HepG2 (cell line): ENCODE results near the gene SNAP23. TPM values are rescaled to one million over a fixed set of nuclear protein-coding genes. Genes with fewer than 3 reads are reported as not detected.
A peak's percentile ranks its signal among the peaks of the same experiment; 100 is the strongest.

Experiments
- EZH2 ChIP-seq: conservative IDR thresholded peaks from 2 replicates; pipeline ENCODE4 v1.6.1; 2012; ENCODE audit warnings: mild to moderate bottlenecking, low read depth, low read length, moderate library complexity
- GABPB1 ChIP-seq: IDR thresholded peaks from 2 replicates; pipeline ENCODE4 v1.6.1; 2016; ENCODE audit warnings: mild to moderate bottlenecking, missing genetic modification reagents, moderate library complexity, missing compliant biosample characterization
- HMGA1 ChIP-seq: sonication (generic); formaldehyde crosslinking; conservative IDR thresholded peaks from 2 replicates; pipeline ENCODE4 v1.4.0; 2020; ENCODE audit warnings: missing genetic modification reagents
- HNRNPLL ChIP-seq: fragments of 200-400 bp; formaldehyde crosslinking; IDR thresholded peaks from 2 replicates; pipeline ENCODE4 v1.6.1; 2017; ENCODE audit warnings: mild to moderate bottlenecking, low read depth, low read length; ENCODE audit not compliant: poor library complexity, severe bottlenecking
- NCOA1 ChIP-seq: sonication (generic); formaldehyde crosslinking; IDR thresholded peaks from 2 replicates; pipeline ENCODE4 v1.9.0; 2021; ENCODE audit warnings: missing genetic modification reagents
- ONECUT2 ChIP-seq: sonication (generic); formaldehyde crosslinking; IDR thresholded peaks from 2 replicates; pipeline ENCODE4 v1.4.0; 2020; ENCODE audit warnings: missing genetic modification reagents
- PAX8 ChIP-seq: sonication (generic); formaldehyde crosslinking; IDR thresholded peaks from 2 replicates; pipeline ENCODE4 v1.8.0; 2022; ENCODE audit warnings: mild to moderate bottlenecking, missing genetic modification reagents, borderline replicate concordance
- PLRG1 ChIP-seq: fragments of 450-650 bp; conservative IDR thresholded peaks from 2 replicates; pipeline ENCODE4 v1.6.1; 2016
- PRMT3 ChIP-seq: sonication (generic); formaldehyde crosslinking; IDR thresholded peaks from 2 replicates; pipeline ENCODE4 v1.8.1; 2022; ENCODE audit warnings: low read depth, mild to moderate bottlenecking, moderate library complexity, missing genetic modification reagents, borderline replicate concordance
- SIN3B ChIP-seq: fragments of 150-350 bp; IDR thresholded peaks from 2 replicates; pipeline ENCODE4 v1.6.1; 2014; ENCODE audit warnings: low read length
- SIX4 ChIP-seq: sonication (generic); formaldehyde crosslinking; IDR thresholded peaks from 2 replicates; pipeline ENCODE4 v1.4.0; 2020; ENCODE audit warnings: missing genetic modification reagents
- SRY ChIP-seq: sonication (generic); formaldehyde crosslinking; IDR thresholded peaks from 2 replicates; pipeline ENCODE4 v1.8.0; 2022; ENCODE audit warnings: mild to moderate bottlenecking, missing genetic modification reagents
- ZBTB3 ChIP-seq: sonication (generic); formaldehyde crosslinking; IDR thresholded peaks from 2 replicates; pipeline ENCODE4 v1.4.0; 2020; ENCODE audit warnings: low read depth, mild to moderate bottlenecking, moderate library complexity, missing genetic modification reagents, borderline replicate concordance
- ZBTB43 ChIP-seq: sonication (generic); formaldehyde crosslinking; conservative IDR thresholded peaks from 2 replicates; pipeline ENCODE4 v1.4.0; 2020; ENCODE audit warnings: missing genetic modification reagents
- ZNF331 ChIP-seq: sonication (generic); formaldehyde crosslinking; IDR thresholded peaks from 2 replicates; pipeline ENCODE4 v1.4.0; 2020; ENCODE audit warnings: missing genetic modification reagents
- ZNF749 ChIP-seq: sonication (generic); formaldehyde crosslinking; IDR thresholded peaks from 2 replicates; pipeline ENCODE4 v1.8.0; 2022; ENCODE audit warnings: mild to moderate bottlenecking, missing genetic modification reagents, moderate library complexity, borderline replicate concordance
- ZNF772 ChIP-seq: sonication (generic); formaldehyde crosslinking; IDR thresholded peaks from 2 replicates; pipeline ENCODE4 v1.5.0; 2020; ENCODE audit warnings: mild to moderate bottlenecking, missing genetic modification reagents
- ZNF775 ChIP-seq: sonication (generic); formaldehyde crosslinking; IDR thresholded peaks from 2 replicates; pipeline ENCODE4 v1.4.0; 2020; ENCODE audit warnings: missing genetic modification reagents, mild to moderate bottlenecking, moderate library complexity, borderline replicate concordance
- polyA plus RNA-seq, 8 experiments: library from polyadenylated mRNA; depleted of rRNA in 3 of 8; stranded (reverse) in 7 of 8; unstranded in 1 of 8; fragments of >200 nt; fragmentation: Illumina TruSeq in 4 of 8; extraction: Trizol in 4 of 8; gene quantifications; 2 replicates each; pipeline versions ENCODE4 v1.2.1 to v1.2.3, GENCODE V29; 2011 to 2016; ENCODE audit warnings: low read depth in 4 of 8, missing spikeins in 1 of 8, mixed read lengths in 1 of 8; ENCODE audit not compliant: insufficient read depth in 1 of 8
- total RNA-seq, 5 experiments: library from RNA; depleted of rRNA; stranded (reverse); fragments of >200 nt; fragmentation: Illumina TruSeq; extraction: Trizol; gene quantifications; 2 replicates each; pipeline ENCODE4 v1.2.3, GENCODE V29; 2016; ENCODE audit warnings: low read depth in 1 of 5
- TF ChIP-seq, protein P1 (sequence below): sonication (generic); formaldehyde crosslinking; IDR thresholded peaks from 2 replicates; pipeline ENCODE4 v1.5.1; 2020; ENCODE audit warnings: mild to moderate bottlenecking, missing genetic modification reagents
- TF ChIP-seq, protein P2 (sequence below): sonication (generic); formaldehyde crosslinking; IDR thresholded peaks from 2 replicates; pipeline ENCODE4 v1.8.0; 2022; ENCODE audit warnings: mild to moderate bottlenecking, missing genetic modification reagents; ENCODE audit not compliant: insufficient replicate concordance
- TF ChIP-seq, protein P3 (sequence below): sonication (generic); formaldehyde crosslinking; IDR thresholded peaks from 2 replicates; pipeline ENCODE4 v1.5.0; 2020; ENCODE audit warnings: mild to moderate bottlenecking, missing genetic modification reagents

Gene SNAP23
- total and polyA plus RNA-seq, 2 of the 13 experiments (the other 11 are each of a cell fraction or from before 2014, with no cell fraction given), result 37.0 to 101 TPM

GRCh38 chr15:42495361-42496212, at the start of gene SNAP23 (continued):
- TF ChIP-seq, protein P1, sequence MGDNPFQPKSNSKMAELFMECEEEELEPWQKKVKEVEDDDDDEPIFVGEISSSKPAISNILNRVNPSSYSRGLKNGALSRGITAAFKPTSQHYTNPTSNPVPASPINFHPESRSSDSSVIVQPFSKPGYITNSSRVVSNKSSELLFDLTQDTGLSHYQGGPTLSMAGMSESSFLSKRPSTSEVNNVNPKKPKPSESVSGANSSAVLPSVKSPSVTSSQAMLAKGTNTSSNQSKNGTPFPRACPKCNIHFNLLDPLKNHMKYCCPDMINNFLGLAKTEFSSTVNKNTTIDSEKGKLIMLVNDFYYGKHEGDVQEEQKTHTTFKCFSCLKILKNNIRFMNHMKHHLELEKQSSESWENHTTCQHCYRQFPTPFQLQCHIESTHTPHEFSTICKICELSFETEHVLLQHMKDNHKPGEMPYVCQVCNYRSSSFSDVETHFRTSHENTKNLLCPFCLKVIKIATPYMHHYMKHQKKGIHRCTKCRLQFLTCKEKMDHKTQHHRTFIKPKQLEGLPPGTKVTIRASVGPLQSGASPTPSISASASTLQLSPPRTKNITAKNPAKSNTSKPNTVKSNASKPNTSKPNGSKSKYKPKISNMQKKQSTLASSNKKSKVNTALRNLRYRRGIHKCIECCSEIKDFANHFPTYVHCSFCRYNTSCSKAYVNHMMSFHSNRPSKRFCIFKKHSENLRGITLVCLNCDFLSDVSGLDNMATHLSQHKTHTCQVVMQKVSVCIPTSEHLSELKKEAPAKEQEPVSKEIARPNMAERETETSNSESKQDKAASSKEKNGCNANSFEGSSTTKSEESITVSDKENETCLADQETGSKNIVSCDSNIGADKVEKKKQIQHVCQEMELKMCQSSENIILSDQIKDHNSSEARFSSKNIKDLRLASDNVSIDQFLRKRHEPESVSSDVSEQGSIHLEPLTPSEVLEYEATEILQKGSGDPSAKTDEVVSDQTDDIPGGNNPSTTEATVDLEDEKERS (CRISPR knock-in tag), result 0 out of 2 replicates have a peak, but pooled peaks have one; percentile 46
- peak; percentile 19; the same call in 1 of the 2 replicates for TF ChIP-seq SIN3B
- TF ChIP-seq ZBTB3, result no peak
- TF ChIP-seq, protein P2, sequence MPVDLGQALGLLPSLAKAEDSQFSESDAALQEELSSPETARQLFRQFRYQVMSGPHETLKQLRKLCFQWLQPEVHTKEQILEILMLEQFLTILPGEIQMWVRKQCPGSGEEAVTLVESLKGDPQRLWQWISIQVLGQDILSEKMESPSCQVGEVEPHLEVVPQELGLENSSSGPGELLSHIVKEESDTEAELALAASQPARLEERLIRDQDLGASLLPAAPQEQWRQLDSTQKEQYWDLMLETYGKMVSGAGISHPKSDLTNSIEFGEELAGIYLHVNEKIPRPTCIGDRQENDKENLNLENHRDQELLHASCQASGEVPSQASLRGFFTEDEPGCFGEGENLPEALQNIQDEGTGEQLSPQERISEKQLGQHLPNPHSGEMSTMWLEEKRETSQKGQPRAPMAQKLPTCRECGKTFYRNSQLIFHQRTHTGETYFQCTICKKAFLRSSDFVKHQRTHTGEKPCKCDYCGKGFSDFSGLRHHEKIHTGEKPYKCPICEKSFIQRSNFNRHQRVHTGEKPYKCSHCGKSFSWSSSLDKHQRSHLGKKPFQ (CRISPR knock-in tag), result no peak
- peak; percentile 85 for TF ChIP-seq GABPB1 (CRISPR knock-in tag)
- TF ChIP-seq PAX8 (CRISPR knock-in tag), result no peak
- TF ChIP-seq SRY (CRISPR knock-in tag), result 0 out of 2 replicates have a peak, but pooled peaks have one; percentile 56
- TF ChIP-seq ZNF775 (CRISPR knock-in tag), result no peak
- TF ChIP-seq ZNF331 (CRISPR knock-in tag), result peak; percentile 37; the same call in 1 of the 2 replicates
- TF ChIP-seq ZNF749, result 0 out of 2 replicates have a peak, but pooled peaks have one; percentile 40
- TF ChIP-seq PLRG1, result no peak
- TF ChIP-seq, protein P3, sequence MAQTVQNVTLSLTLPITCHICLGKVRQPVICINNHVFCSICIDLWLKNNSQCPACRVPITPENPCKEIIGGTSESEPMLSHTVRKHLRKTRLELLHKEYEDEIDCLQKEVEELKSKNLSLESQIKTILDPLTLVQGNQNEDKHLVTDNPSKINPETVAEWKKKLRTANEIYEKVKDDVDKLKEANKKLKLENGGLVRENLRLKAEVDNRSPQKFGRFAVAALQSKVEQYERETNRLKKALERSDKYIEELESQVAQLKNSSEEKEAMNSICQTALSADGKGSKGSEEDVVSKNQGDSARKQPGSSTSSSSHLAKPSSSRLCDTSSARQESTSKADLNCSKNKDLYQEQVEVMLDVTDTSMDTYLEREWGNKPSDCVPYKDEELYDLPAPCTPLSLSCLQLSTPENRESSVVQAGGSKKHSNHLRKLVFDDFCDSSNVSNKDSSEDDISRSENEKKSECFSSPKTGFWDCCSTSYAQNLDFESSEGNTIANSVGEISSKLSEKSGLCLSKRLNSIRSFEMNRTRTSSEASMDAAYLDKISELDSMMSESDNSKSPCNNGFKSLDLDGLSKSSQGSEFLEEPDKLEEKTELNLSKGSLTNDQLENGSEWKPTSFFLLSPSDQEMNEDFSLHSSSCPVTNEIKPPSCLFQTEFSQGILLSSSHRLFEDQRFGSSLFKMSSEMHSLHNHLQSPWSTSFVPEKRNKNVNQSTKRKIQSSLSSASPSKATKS (CRISPR knock-in tag), result no peak
- TF ChIP-seq NCOA1 (CRISPR knock-in tag), result no peak
- no peak for TF ChIP-seq PRMT3
- TF ChIP-seq EZH2, result no peak
- TF ChIP-seq SIX4 (CRISPR knock-in tag), result no peak
- no peak for TF ChIP-seq HMGA1
- TF ChIP-seq ZBTB43, result no peak
- TF ChIP-seq ONECUT2 (CRISPR knock-in tag), result no peak
- peak; percentile 72 for TF ChIP-seq HNRNPLL
- no peak; the same call in 1 of the 2 replicates for TF ChIP-seq ZNF772 (CRISPR knock-in tag)
